ENCODE results near the gene PCGF1.

DNA sequence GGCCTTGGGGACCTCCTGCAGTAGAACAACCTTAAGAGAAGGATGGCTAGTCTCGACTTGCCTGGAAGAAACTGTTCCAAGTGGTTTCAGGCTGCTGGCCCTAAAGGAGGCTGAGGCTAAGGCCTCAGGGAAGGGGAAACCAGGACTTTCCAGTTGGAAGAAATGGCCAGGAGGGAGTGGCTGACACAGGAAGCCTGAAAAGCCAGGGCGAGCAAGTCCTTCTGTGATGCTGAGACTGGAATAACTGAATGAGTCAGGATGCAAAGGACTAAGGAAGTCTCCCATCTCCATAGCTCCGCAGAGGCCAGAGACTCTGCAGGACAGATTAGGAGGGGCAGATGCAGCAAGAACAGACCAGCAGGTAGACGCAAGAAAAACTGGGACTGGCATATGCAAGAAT lies 29.6 kb upstream of the PCGF1 start:
- TF ChIP-seq PPARA (CRISPR knock-in tag; IDR thresholded peaks at IDR 0.05; ENCODE audit: borderline replicate concordance) (no peak), SNAI2 (CRISPR knock-in tag; IDR thresholded peaks at IDR 0.05) (no peak), ZFP3 (CRISPR knock-in tag; IDR thresholded peaks at IDR 0.05) (no peak), RARB (CRISPR knock-in tag; IDR thresholded peaks at IDR 0.05) (no peak), ZFP30 (CRISPR knock-in tag; IDR thresholded peaks at IDR 0.05) (no peak)

All from SK-N-SH treated with all-trans-retinoic acid at 6 μM for 48 hours (cell line).